Measurements from ENCODE around the gene GPRIN3.

- TF ChIP-seq, protein P1, sequence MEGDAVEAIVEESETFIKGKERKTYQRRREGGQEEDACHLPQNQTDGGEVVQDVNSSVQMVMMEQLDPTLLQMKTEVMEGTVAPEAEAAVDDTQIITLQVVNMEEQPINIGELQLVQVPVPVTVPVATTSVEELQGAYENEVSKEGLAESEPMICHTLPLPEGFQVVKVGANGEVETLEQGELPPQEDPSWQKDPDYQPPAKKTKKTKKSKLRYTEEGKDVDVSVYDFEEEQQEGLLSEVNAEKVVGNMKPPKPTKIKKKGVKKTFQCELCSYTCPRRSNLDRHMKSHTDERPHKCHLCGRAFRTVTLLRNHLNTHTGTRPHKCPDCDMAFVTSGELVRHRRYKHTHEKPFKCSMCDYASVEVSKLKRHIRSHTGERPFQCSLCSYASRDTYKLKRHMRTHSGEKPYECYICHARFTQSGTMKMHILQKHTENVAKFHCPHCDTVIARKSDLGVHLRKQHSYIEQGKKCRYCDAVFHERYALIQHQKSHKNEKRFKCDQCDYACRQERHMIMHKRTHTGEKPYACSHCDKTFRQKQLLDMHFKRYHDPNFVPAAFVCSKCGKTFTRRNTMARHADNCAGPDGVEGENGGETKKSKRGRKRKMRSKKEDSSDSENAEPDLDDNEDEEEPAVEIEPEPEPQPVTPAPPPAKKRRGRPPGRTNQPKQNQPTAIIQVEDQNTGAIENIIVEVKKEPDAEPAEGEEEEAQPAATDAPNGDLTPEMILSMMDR (conservative IDR thresholded peaks at IDR 0.05): peak; percentile 90
- TF ChIP-seq ZFX (IDR thresholded peaks at IDR 0.05): no peak
These were observed 52.8 kb downstream of the GPRIN3 start for GRCh38 chr4:89254847-89255246.
